Endodermal cell (in vitro differentiated cells): ENCODE data around the gene BCOR. TPM values are rescaled to one million over a fixed set of nuclear protein-coding genes. Genes with fewer than 3 reads are reported as not detected.

Experiments
- DNase-seq: peaks from one replicate; pipeline ENCODE4 v3.0.0-alpha.2; 2017
- H3K27ac ChIP-seq: 2 replicates; pipeline ENCODE4 v1.5.1; 2013; ENCODE audit warnings: mild to moderate bottlenecking, low read depth, low read length, moderate library complexity
- H3K27me3 ChIP-seq: 2 replicates; pipeline ENCODE4 v1.6.1; 2013; ENCODE audit warnings: mild to moderate bottlenecking, low read length, moderate library complexity; ENCODE audit not compliant: insufficient read depth, control insufficient read depth, poor library complexity, severe bottlenecking
- H3K36me3 ChIP-seq: 2 replicates; pipeline ENCODE4 v1.7.0; 2013; ENCODE audit warnings: mild to moderate bottlenecking, low read length, moderate library complexity; ENCODE audit not compliant: control insufficient read depth, insufficient read depth
- H3K4me1 ChIP-seq: one replicate; pipeline ENCODE4 v1.7.0; 2013; ENCODE audit warnings: low read length; ENCODE audit not compliant: control insufficient read depth, insufficient read depth
- H3K4me3 ChIP-seq: 2 replicates; pipeline ENCODE4 v1.5.1; 2013; ENCODE audit warnings: mild to moderate bottlenecking, low read length, moderate library complexity
- H3K9ac ChIP-seq: 2 replicates; pipeline ENCODE4 v1.6.1; 2013; ENCODE audit warnings: mild to moderate bottlenecking, low read length, moderate library complexity; ENCODE audit not compliant: poor library complexity, severe bottlenecking; ENCODE audit errors: extremely low read depth
- H3K9me3 ChIP-seq: 2 replicates; pipeline ENCODE4 v1.6.1; 2013; ENCODE audit warnings: mild to moderate bottlenecking, low read length, moderate library complexity; ENCODE audit not compliant: control insufficient read depth
- H3K27ac Mint-ChIP-seq: 2 replicates; pipeline ENCODE4 v1.8.0; 2020; ENCODE audit warnings: mixed read lengths
- H3K27me3 Mint-ChIP-seq: 2 replicates; pipeline ENCODE4 v1.8.0; 2021; ENCODE audit warnings: mild to moderate bottlenecking, mixed read lengths; ENCODE audit not compliant: insufficient read depth
- H3K36me3 Mint-ChIP-seq: 2 replicates; pipeline ENCODE4 v1.8.0; 2020; ENCODE audit warnings: low read depth, mixed read lengths
- H3K4me1 Mint-ChIP-seq: 2 replicates; pipeline ENCODE4 v1.8.0; 2020; ENCODE audit warnings: mixed read lengths
- H3K4me3 Mint-ChIP-seq: 2 replicates; pipeline ENCODE4 v1.8.0; 2020; ENCODE audit warnings: mild to moderate bottlenecking, moderate library complexity, mixed read lengths
- H3K9me3 Mint-ChIP-seq: 2 replicates; pipeline ENCODE4 v1.8.0; 2020; ENCODE audit warnings: mild to moderate bottlenecking, mixed read lengths
- CTCF ChIP-seq: fragments of 200-600 bp; sonication (generic); conservative IDR thresholded peaks from 2 replicates; pipeline ENCODE4 v1.5.0; 2021; ENCODE audit warnings: antibody characterized with exemption, mild to moderate bottlenecking
- WGBS, 2 experiments: methylation state at CpG; one replicate each; pipeline versions ENCODE4 v1.1.5 to v1.1.7; 2013; ENCODE audit warnings: missing lambda C conversion rate in 2 of 2, mixed read lengths in 1 of 2; ENCODE audit not compliant: insufficient coverage in 1 of 2, insufficient read length in 1 of 2; 5-methylcytosine and 5-hydroxymethylcytosine counted together
- total RNA-seq, 2 donors: library from RNA; stranded (reverse); fragmentation: NEBNext Ultra II Directional in 1 of 2; extraction: Animal tissue kit (Norgen Biotek cat#: 25700) in 1 of 2; gene quantifications; 2 replicates in 1 of 2; 3 replicates in 1 of 2; pipeline ENCODE4 v1.2.1, GENCODE V29; 2021

The BCOR gene
- total RNA-seq, 2 donors from 2014 or later, result 31.3 to 37.9 TPM

DNA sequence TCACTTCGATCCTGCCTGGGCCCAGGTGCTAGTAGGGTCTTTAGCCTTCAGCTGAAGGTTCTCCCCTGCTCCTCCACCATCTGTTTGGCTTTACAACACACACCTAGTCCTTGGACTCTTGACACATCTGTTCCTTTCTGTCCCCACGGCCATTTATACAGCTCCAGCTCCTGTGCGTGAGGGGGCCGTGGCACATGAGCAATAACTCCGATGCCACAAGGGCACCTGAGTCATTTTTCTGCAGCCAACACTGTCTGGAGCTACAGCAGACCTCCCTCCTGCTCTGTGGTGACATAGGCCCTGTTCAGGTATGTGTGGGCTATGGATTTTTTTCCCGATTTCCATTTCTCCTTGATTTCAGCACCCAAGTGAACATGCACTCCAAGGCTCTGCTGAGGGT, 44.7 kb upstream of the BCOR start:
- TF ChIP-seq CTCF, result no peak
- Mint-ChIP-seq H3K27me3 (peaks cover 59% of the 10 kb centered on the region), H3K4me3 (no peak overlapping the region), H3K9me3 (no peaks in the 10 kb centered on the region), H3K27ac (no peak overlapping the region), H3K4me1 (peaks cover 41% of the 10 kb centered on the region), H3K36me3 (no peaks in the 10 kb centered on the region)
- no peaks in the 10 kb centered on the region for H3K9me3 ChIP-seq
- no peak overlapping the region for H3K9ac ChIP-seq
- no peak overlapping the region for H3K4me3 ChIP-seq
- peaks cover 16% of the 10 kb centered on the region for H3K27me3 ChIP-seq
- no peaks in the 10 kb centered on the region for H3K36me3 ChIP-seq
- no peak overlapping the region for H3K27ac ChIP-seq
- H3K4me1 ChIP-seq, result no peaks in the 10 kb centered on the region
- 94% methylated on average over 6 of the region's 6 CpGs; no CpG with 5 or more reads in 1 of the 2 experiments for WGBS, 2 experiments
- DNase-seq, result no peak

DNA sequence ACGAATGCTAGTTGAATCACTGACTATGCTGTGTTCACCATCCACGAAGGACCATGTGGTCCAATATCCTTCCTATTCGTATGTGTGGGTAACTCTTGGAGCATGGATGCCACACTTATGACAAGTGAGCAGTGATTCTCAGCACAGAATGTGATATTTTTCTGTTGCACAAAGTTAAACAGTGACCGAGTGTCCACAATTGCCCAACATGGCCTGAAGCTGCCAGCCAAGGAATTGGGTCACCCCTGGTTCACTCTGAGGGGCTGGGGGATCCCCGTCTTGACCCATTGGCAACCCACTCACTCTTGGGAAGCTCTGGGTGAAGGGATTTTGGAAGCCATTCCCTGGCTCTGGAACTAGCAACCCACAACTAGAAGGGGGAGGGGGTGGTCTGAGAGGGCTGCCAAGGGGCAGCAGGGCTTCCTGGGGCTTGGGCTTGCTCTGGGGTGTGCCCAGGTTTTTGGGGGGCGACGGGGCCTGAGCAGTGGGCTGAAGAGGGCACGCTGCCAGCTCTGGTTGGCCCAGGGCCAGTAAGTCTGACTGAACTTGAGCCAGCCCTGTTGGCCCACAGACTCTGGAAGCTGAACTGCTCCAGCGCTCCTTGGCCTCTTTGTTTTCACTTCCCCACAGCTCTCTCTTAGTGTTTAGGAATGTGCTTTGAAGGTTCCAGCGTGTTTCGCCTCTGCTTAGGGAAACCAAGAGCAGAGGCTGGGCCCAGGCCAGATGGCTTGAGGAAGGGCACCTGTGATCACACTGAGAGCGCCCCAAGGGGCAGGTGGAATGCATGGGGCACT, 43.1 kb upstream of the BCOR start:
- H3K36me3 Mint-ChIP-seq, result no peaks in the 10 kb centered on the region
- Histone ChIP-seq H3K4me1 (no peaks in the 10 kb centered on the region), H3K27me3 (peaks cover 8% of the 10 kb centered on the region), H3K9ac (no peak overlapping the region), H3K9me3 (no peaks in the 10 kb centered on the region), H3K36me3 (no peaks in the 10 kb centered on the region), H3K27ac (peak overlapping the region; percentile 22), H3K4me3 (no peak overlapping the region)
- peak; percentile 72 for DNase-seq
- WGBS, 2 experiments, result 67 to 89% methylated on average over 3 to 12 of the region's 12 CpGs
- no peak for TF ChIP-seq CTCF
- H3K4me3 Mint-ChIP-seq, result no peak overlapping the region
- peaks cover 46% of the 10 kb centered on the region for H3K27me3 Mint-ChIP-seq
- H3K9me3 Mint-ChIP-seq, result no peaks in the 10 kb centered on the region
- peaks cover 36% of the 10 kb centered on the region for H3K4me1 Mint-ChIP-seq
- no peak overlapping the region for H3K27ac Mint-ChIP-seq

DNA sequence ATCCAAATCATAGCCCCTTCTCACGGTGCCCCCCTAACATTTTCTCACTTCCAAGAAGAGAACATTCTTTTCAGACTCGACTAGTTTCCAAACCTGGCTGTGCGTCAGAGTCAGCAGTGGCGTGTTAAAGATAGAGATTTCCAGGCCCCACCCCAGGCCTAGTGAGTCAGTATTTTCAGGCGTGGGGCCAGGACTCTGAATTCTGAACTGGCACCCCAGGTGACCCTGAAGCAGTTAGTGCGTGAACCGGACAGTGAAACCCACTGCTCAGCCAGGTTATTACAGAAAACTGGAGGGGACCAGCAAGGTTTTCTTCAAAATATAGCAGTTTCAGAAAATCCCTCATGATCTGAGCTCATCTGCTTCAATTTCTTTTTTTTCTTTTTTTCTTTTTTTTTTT, 35.0 kb upstream of the BCOR start:
- no peak overlapping the region for H3K9ac ChIP-seq
- 90 to 95% methylated on average over 7 of the region's 7 CpGs for WGBS, 2 experiments

More for the DNA sequence above, 35.0 kb upstream of the BCOR start:
- no peaks in the 10 kb centered on the region for H3K36me3 Mint-ChIP-seq
- no peak for DNase-seq
- no peak overlapping the region for H3K4me3 ChIP-seq
- peaks cover 3% of the 10 kb centered on the region for H3K4me1 Mint-ChIP-seq
- H3K4me3 Mint-ChIP-seq, result no peak overlapping the region
- H3K27me3 ChIP-seq, result no peaks in the 10 kb centered on the region
- H3K36me3 ChIP-seq, result no peaks in the 10 kb centered on the region
- no peak for TF ChIP-seq CTCF
- no peaks in the 10 kb centered on the region for H3K9me3 ChIP-seq
- H3K27ac Mint-ChIP-seq, result no peak overlapping the region
- no peaks in the 10 kb centered on the region for H3K27me3 Mint-ChIP-seq
- H3K4me1 ChIP-seq, result no peaks in the 10 kb centered on the region
- H3K27ac ChIP-seq, result no peak overlapping the region
- H3K9me3 Mint-ChIP-seq, result peaks cover 10% of the 10 kb centered on the region
